LNCaP clone FGC (cell line): ENCODE results near the gene ARSG.
"Not testable (repeated sequence)": the region's sequence is repeated elsewhere in the genome, so short reads cannot be mapped to it uniquely, and the experiment has no call there.

Experiments used
- DNase-seq: peaks from one replicate; pipeline ENCODE4 v3.0.0-alpha.2; 2011; ENCODE audit warnings: low read depth
- H3K4me3 ChIP-seq: 2 replicates; pipeline ENCODE4 v1.5.1; 2011; ENCODE audit warnings: mild to moderate bottlenecking, low read depth, low read length, control low read depth
- CTCF ChIP-seq: IDR thresholded peaks from 2 replicates; pipeline ENCODE4 v1.5.1; 2012; ENCODE audit warnings: mild to moderate bottlenecking; ENCODE audit not compliant: control insufficient read depth, insufficient read depth; ENCODE audit errors: extremely low read depth

ARSG gene

GRCh38 chr17:68255151-68255550, 36.1 kb upstream of the ARSG start:
- DNase-seq = no peak
- no peak overlapping the region for H3K4me3 ChIP-seq
- TF ChIP-seq CTCF = no peak

GRCh38 chr17:68255731-68256538, 35.4 kb upstream of the ARSG start:
- H3K4me3 ChIP-seq = no peak overlapping the region
- TF ChIP-seq CTCF = no peak
- DNase-seq = no peak

GRCh38 chr17:68256701-68257100, 34.6 kb upstream of the ARSG start:
- DNase-seq, H3K4me3 ChIP-seq: not testable (repeated sequence)

- no peak for TF ChIP-seq CTCF
- H3K4me3 ChIP-seq = no peak overlapping the region
- DNase-seq = no peak
These were observed 33.4 kb upstream of the ARSG start for GRCh38 chr17:68257934-68258333.

GRCh38 chr17:68258890-68259647, 32.2 kb upstream of the ARSG start:
- DNase-seq, H3K4me3 ChIP-seq: not testable (repeated sequence)

- H3K4me3 ChIP-seq, DNase-seq: not testable (repeated sequence)
These were observed 31.7 kb upstream of the ARSG start for GRCh38 chr17:68259648-68259951.

- DNase-seq = no peak
- H3K4me3 ChIP-seq = no peak overlapping the region
- TF ChIP-seq CTCF = no peak
These were observed 31.1 kb upstream of the ARSG start for GRCh38 chr17:68260051-68260762.

- DNase-seq, H3K4me3 ChIP-seq: not testable (repeated sequence)
These were observed 28.8 kb upstream of the ARSG start for GRCh38 chr17:68262467-68262866.
